HG03045 (cell line): ENCODE measurements around the gene TRAPPC3.

ENCODE experiments used
- ATAC-seq: cut with Tn5 transposase; IDR thresholded peaks from one replicate; pipeline ENCODE4 v1.9.1; 2021; ENCODE audit warnings: mild to moderate bottlenecking, moderate library complexity; ENCODE audit not compliant: unreplicated experiment

TRAPPC3 gene

DNA sequence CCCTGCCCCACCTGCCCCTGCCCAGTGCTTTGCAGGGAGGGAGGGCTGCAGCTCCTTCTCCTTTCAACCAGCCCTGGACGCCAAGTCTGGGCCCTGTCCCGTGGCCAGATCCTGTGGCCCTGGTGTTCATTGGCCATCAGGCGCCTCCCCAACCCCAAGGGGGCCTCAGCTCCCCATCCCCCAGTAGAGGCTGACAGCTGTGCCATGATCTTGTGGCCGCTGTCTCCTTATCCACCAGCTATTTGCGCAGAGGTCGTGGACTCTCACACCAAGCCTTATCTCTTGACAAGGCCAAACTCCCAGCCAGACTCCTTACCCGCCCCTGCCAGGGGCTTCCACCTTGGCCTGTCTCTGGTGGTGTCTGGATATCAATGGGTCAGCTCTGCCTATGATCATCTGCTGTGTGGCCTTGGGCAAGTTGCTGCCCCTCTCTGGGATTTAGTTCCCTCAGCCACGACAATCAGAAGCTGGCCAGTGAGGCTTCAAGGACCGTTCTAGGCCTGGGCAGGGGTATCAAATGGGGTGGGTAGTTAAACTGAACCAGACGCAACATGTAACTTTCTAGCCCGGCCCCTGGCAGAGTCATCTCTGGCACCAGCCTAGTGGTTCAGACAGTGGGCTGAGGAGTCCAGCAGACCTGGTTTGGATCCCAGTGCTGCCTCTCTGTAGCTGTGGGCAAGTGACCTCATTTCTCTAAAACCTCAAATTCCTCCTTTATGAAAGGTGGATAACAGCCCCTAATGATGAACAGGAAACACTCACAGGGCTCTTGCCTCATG lies 21.0 kb downstream of the TRAPPC3 start:
- ATAC-seq = no peak

DNA sequence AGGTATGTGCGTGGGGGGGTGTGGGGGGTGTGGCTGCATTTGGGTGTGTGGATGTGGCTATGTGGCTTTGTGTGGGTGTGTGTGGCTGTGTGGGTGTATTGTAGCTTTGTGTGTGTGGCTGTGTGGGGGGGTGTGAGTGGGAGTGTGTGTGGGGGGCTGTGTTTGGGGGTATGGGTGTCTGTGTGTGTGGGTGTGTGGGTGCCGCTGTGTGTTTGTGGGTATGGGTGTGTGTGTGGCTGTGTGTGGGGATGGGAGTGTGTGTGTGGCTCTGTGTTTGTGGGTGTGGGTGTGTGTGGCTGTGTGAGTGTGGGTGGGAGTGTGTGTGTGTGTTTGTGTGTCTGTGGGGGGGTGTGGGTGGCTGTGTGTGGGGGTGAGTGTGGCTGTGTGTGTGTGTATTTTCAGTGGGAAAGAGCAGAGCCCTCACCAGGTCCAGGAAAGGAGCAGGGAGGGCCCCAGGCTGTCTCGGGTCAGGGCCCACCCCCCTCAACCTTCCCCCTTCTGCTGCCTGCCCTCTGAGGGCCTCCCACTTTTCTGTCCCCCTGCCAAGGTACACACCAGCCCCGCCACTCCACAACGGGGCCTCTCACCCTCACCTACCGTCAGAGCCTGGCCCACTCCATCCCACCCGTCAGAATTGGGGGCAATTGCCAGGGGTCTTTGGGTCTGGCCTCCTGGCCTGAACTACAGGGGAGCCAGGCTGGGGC lies 22.3 kb downstream of the TRAPPC3 start:
- ATAC-seq = no peak

DNA sequence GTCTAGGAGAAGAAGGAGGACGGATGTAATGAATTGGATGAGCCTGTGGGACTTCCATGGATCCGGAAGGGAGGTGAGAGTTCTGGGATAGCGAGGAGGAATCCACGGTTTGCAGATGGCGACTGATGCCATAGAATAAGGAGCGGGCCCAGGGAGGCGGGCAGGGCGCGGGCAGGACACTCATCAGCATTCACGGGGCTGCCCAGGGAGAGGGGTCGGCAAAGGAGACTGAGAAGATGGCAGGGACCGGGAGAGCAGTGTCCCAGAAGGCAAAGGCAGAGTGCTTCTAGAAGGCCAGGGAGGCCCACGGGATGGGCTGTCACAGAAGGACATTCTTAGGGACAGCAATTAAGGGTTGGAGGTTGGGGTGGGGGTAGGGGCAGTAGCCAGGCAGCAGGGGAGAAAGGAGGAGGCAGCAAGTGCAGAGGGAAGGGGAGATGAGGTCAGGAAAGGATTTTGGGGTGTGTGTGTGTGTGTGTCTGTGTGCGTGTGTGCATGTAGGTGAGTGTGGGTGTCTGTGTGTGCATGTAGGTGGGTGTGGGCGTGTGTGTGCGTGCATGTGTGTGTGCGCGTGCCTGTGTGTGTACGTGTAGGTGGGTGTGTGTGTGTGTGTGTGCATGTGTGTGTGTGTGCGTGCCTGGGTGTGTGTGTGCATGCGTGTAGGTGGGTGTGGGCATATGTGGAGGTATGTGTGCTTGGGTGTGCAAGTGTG lies 23.1 kb downstream of the TRAPPC3 start:
- ATAC-seq = no peak

DNA sequence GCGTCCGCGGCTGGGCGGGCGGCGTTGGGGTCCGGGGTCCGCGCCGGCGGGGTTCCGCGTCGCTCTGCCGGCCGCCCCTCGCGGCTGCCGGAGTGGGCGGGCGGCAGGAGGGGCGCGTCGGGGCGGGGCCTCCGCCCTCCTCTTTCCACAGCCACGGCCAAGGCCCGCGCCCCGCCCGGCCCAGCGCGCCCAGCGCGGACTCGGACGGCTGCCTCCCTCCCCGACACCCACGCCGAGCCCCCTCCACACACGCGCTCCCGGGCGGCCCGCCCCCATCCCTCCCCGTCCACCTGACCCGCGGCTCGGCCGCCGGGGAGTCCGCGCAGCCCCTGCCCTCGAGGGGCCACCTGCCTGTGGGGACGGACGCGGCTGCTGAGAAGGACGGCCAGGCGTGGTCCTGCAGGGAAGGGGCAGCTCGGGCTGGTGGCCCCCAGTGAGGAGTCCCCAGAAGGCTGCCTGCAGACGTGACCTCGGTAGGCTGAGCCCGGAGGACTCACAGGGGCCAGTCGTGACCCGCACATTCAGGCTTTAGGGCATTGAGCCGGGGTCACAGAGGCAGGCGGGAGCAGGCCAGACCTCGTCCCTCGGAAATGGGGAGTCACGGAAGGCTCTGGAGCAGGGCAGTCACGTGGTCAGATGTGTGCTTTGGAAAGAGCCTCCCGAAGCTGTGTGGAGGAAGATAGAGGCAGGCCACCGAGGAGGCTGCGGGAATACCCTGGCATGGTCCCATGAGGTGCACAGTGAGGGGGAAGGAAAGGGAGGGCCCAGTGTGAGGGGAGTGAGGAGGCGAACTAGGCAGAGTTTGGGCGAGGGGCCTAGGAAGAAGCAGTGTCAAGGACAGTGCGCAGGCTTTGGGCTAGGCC lies 23.9 kb downstream of the TRAPPC3 start, which contains the start of gene COL8A2:
Gene COL8A2, minus strand, starts transcription at position 94 of the 863 bp plus-strand sequence. CDS start 24,980 bp downstream, outside the sequence.
- no peak for ATAC-seq

DNA sequence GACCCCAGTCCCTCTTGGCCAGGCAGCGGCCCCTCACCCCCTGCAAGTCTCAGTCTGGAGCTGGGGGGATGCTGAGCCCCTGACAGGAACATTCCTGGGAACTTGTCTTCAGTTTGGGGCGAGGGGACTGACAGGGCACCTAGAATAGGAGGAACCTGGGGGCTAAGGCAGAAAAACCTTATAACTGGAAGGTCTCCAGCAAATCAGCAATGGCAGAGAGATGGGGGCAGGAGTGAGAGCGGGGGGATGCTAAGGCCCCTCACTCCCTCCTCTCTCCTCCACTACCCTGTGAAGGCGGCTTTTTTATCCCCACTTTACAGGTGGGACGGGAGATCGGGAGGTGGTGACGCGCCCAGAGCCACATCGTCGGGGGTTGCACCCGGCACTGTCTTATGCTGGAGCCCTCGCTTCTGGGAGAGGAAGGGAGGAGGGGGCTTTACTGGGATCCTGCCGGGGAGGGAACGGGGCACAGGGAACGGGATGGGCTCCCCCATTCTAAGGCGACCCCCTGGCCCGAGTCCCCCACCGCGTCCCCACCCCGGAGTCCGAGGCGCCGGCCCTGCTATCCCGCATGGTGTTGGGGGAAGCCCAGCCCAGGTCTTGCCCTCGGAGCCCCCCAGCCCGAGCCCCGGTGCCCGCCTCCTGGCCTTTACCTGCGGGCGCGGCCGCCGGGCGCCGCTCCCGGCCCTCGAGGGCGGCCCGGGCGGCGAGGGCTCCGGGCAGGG lies 24.7 kb downstream of the TRAPPC3 start:
- ATAC-seq = no peak

DNA sequence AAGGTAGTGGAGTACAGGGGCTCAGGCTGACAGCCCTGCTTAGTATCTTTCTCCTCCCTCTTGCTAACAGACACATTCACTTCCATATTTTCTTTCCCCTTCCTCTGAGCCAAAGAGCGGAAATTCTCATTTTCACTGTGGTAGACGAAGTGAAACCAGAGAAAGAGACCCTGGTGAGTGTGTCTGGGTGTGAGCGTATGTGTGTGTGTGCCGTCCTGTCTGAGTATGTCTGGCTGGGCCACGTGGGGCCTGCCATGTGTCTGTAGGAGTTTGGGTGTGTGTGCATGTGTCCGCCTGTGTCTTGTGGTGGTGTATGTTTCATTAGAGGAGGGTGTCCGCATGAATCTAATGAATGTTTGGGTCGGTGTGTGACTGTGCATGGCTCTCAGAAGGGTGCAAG lies 25.9 kb downstream of the TRAPPC3 start:
- no peak for ATAC-seq

DNA sequence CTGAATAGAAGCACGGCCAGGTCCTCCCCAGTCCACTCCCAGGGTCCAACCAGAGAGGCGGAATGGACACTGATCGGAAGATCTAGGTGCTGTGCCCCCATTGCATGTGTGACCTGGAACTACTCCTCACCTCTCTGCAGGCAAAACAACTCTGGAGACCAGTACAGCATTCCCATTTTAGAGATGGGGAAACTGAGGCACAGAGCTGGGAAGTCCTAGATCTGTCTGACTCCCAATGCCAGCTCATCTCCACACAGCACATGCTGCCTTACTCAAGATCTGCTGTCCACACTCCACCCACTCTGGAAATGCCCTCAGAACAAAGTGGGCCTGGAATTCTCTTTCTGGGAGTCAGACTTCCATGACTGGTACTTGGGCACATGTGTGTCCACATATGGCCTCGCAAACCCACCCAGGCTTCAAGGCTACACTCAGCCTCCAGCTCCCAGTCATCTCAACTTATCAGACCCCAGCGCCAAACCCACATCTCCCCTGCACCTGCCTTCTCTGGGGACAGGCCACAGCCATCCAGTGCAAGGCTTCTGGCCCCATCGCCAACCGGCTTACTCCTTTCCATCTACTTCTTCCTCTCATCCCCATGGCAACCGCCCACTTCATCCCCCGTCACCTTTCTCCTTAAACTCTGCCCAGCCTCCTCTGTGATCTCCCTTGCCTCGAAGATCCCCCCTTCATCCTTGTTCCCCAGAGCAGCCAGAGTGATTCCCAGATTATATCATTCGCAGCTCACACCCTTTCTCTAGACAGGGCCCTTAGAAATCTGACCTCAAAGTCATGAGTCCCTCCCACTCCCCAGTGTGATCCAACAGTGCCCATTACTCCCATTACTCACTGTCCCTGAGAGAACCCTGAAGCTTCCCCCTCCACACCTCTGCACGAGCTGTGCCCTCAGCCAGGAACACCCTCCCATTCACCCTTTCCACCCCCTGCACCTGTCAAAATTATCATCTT lies 26.9 kb downstream of the TRAPPC3 start:
- ATAC-seq = no peak

DNA sequence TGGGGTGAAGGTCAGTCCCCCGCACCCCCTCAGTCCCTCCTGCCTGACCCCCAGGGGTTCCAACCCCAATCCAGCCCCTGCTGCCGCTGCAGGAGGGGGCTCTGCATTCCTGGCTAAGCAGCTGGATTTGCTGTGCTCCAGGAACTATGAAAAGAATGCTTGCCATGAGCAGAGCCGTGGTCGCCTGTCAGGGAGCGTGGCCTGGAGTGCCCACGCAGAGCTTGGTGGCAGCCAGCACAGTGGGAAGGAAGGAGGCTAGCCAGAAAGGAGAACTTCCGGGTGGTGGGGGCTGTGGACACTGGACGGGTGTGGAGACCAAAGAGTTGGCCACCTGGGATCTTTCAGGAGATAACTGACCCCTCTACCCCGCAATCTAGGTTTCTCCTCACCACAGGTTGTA lies 29.8 kb downstream of the TRAPPC3 start:
- ATAC-seq = no peak

DNA sequence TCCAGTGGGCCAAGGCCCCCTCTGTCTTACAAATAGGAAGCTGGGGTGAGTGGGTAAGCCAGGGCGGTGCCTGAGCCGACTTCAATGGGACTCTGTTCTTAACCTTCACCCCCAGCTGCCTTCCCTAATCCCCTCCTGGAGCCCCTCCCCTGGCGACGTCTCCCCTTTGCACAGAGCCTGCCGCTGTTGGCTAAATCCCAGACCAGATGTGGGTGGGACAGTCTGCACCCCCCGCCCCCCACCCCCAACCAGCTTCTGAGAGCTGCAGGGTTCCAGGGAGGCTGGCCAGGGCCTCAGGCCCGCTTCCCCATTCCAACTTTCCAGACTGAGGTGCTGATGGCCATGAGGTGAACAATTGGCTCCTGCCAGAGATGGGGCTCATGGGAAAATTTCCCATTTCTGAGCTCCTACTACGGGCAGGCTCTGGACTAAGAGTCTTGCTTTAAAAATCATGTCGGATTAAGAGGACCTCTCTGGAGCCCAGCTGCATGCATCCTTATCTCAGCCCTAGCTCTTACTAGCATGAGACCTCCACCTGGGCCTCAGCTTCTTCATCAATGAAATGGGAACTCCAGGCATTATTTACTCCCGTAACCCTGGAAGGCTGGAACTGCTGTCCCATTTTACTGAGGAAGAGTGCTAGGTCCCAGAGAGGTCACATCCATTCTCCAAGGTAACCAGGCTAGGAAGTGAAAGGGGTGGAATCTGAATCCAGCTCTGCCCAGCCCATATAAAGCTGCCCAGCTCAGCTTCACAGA lies 30.7 kb downstream of the TRAPPC3 start:
- ATAC-seq = no peak

DNA sequence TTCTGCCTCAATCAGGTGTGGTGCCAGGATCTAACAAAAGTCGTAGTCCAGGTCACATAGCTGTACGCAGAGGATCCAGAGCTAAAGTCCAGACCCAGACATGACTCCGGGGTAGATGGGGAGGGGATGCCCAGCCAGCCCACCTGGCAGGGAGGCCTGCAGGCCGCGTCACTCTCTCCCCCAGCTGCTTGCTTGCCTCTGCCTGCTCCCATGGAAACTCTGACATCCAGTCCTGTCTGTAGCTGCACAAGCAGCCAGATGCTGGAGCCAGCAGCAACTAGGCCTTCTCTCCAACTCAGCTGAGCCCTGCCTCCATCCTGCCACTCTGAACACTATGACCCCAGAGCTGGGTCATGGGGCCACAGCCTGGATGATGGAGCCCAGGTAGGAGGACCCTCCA lies 32.4 kb downstream of the TRAPPC3 start:
- no peak for ATAC-seq

DNA sequence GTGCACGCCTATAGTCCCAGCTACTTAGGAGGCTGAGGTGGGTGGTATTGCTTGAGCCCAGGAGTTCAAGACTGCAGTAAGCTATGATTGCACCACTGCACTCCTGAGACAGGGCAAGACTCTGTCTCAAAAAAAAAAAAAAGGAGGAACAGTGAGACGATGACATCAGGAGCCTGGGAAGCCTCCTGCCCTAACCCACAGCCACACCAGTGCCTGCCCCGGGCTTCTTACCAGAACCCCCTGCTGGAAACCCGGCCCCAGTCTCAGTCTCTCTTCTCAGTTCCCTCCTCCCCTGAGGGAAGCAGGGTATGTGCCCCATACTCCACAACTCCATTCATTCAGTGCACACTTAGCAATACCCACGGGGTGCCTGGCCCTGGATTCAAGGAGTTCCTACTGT lies 33.4 kb downstream of the TRAPPC3 start:
- no peak for ATAC-seq

DNA sequence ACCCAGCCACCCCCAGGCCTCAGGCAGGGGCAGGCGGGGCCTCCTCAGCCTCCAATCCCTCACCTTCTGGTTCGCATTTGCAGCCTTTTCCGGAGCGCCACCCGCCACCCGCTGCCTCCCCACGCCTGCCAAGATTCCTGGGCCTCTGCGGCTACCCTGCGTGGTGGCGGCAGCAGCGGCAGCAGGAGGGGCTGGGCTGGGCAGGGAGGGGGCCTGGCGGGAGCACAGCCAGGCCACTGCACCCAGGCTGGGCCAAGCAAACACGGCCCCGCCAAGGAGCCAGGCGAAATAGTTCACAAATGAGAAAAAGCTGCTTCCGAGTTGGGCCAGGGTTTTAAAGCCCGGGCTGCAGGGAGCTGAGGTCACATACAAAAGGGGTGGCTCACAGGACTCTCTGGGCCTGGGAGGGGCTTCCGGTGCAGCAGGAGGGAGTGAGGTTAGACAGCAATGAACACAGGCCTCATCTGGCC lies 34.1 kb downstream of the TRAPPC3 start:
- no peak for ATAC-seq

DNA sequence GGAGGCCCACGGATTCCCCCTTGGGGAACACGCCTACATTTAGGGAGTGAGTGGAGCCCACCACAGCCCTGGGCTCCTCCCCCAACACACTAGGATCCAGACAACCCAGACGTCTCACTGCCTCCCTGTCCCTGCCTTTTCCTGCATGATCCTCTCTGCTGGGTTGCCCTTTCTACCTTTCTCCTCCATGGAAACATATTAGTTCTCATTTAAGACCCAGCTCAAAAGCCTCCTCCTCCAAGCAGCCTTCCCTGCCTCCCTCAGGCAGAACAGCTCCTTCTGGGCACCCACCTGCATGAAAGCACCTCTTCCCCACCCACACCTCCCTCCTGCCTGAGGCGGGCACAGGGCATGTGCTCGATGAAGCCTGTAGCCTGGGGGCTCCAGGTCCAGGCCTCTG lies 34.9 kb downstream of the TRAPPC3 start:
- no peak for ATAC-seq

DNA sequence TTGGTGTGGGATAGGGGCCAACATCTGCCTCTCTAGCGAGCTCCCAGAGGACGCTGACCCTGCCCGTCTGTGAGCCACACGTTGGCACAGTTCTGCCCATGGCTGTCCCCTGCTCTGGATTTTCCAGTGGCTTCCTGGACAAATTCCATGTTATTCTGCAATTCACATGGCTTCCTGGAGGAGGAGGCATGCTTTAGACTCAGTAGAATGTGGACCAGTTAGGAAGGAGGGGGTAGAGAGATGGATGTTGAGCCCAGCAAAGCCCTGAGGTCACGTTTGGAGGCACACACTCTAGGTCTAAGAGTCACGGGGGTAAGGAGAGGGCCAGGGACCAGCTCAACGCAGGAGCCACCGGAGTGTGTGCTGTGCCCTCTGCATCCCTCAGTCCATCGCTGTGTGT lies 36.5 kb downstream of the TRAPPC3 start:
- no peak for ATAC-seq

DNA sequence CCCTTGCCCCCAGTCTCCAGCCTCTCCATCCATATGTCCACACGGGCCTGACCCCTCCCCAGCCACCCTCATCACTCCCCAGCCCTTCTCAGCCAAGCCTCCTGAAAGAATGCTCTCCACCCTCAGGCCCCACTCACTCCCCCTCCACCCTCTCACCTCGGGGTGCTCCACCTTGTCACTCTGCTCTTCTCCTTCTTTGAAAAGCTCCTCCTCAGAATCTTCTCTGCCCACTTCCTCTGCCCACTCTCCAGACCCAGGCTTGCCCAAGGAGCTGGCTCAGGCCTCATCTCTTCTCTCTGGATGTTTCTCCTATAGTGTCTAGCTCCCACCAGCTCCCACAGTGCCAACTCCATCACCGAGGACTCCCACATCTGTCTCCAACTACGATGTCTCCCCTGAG lies 38.1 kb downstream of the TRAPPC3 start:
- ATAC-seq = no peak

DNA sequence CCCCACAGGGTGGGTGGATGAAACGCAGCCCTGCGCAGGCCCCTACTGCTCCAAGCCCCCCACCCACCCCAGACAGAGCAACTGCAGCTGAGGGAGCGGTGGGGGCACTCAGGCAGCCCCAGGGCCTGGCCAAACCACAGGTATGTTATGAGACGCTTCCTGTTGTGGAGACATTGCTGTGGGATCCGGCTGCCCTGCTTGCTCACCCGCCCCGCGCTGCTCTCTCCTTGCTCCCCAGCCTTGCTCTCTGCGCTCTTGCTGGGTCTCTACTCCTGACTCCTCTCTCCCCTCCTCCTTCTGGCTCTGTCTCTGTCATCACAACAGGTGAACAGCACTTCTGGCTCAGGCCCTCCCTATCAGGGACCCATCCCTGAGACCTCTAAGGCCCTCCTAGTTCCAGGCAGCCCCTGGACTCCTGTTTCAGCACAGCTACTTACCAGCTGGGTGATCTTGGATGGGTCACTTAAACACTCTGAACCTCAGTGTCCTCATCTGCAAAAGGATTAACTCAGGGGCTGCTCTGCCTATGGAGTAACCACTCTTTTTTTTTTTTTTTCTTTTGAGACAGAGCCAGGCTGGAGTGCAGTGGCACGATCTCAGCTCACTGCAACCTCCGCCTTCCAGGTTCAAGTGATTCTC lies 40.1 kb downstream of the TRAPPC3 start:
- no peak for ATAC-seq

DNA sequence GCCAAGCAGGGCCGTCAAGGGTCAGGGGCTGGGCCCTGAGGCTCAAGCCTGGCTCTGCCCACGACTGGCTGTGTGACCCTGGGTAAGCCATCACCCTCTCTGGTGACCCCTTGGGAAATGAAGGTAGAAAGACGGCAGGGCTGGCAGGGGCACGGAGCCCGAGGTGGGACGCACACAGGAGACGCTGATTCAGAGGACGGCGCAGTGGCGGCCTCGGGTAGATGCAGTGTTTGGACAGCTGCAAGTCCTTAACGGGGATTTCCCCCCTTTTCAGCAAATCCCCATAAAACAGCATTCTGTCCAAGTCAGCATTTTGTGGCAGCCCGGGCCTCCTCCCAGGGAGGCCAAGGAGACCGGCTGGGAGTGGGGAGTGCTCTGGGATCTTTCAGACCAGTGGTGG lies 41.0 kb downstream of the TRAPPC3 start:
- no peak for ATAC-seq

DNA sequence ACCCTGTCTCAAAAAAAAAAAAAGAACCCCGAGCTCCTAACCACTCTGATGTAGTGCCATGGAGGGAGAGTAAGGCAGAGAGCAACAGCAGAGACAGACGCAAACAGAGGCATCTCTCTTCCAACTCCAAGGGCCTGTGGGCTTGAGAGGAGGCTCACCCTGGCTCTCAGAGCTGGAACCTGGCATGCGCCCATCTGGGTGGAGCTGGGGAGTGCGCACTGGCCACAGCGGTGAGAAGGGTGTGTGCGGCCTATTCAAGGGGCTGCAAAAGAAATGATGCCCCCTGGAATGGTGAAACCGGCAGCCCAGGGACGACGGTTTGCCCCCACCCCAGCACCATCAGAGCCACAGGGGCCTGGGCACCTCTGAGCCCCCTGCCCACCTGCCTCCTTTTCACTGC lies 41.9 kb downstream of the TRAPPC3 start:
- ATAC-seq = no peak
